WTC11 (cell line): Measurements from ENCODE around the gene NLRP5. TPM values are rescaled to one million over a fixed set of nuclear protein-coding genes. Genes with fewer than 3 reads are reported as not detected.

Experiments
- ATAC-seq: fragments of 200-7000 bp; cut with Tn5 transposase; 2 replicates; pipeline ENCODE4 v1.10.0; 2021; ENCODE audit warnings: mild to moderate bottlenecking, moderate library complexity
- CTCF ChIA-PET: fragments of 300-600 bp; sonication (Branson Sonifier 250); formaldehyde crosslinking; loops from one replicate; lab custom pipeline; 2021; ENCODE audit warnings: antibody characterized with exemption; lab: Charles Lee
- POLR2A ChIA-PET: fragments of 350-600 bp; sonication (Branson Sonifier 250); formaldehyde crosslinking; loops from one replicate; lab custom pipeline; 2021; ENCODE audit warnings: antibody characterized with exemption; lab: Charles Lee
- DNase-seq: peaks from one replicate; pipeline ENCODE4 v3.0.0; 2021; ENCODE audit warnings: low spot score
- H3K27ac Mint-ChIP-seq: 2 replicates; pipeline ENCODE4 v1.8.0; 2021; ENCODE audit warnings: mixed read lengths
- H3K27me3 Mint-ChIP-seq: 2 replicates; pipeline ENCODE4 v1.8.0; 2021; ENCODE audit warnings: low read depth, mild to moderate bottlenecking, moderate library complexity, mixed read lengths
- H3K36me3 Mint-ChIP-seq: 2 replicates; pipeline ENCODE4 v1.8.0; 2021; ENCODE audit warnings: mixed read lengths
- H3K4me1 Mint-ChIP-seq: 2 replicates; pipeline ENCODE4 v1.8.0; 2022; ENCODE audit warnings: mixed read lengths
- H3K4me3 Mint-ChIP-seq: 2 replicates; pipeline ENCODE4 v1.8.0; 2021; ENCODE audit warnings: mild to moderate bottlenecking, moderate library complexity, mixed read lengths
- H3K9me3 Mint-ChIP-seq: 2 replicates; pipeline ENCODE4 v1.8.0; 2021; ENCODE audit warnings: mixed read lengths
- ETV6 ChIP-seq: sonication (generic); formaldehyde crosslinking; IDR thresholded peaks from 2 replicates; pipeline ENCODE4 v1.8.1; 2022; ENCODE audit warnings: mild to moderate bottlenecking, missing genetic modification reagents
- MXD4 ChIP-seq: fragments of 250-450 bp; sonication (Bioruptor Pico); IDR thresholded peaks from 2 replicates; pipeline ENCODE4 v1.8.0; 2021; ENCODE audit warnings: mild to moderate bottlenecking, moderate library complexity, borderline replicate concordance
- MYBL2 ChIP-seq: sonication (generic); formaldehyde crosslinking; IDR thresholded peaks from 2 replicates; pipeline ENCODE4 v1.8.1; 2023; ENCODE audit warnings: mild to moderate bottlenecking, moderate library complexity, missing genetic modification reagents
- NFYB ChIP-seq: sonication (generic); formaldehyde crosslinking; conservative IDR thresholded peaks from 2 replicates; pipeline ENCODE4 v1.8.0; 2022; ENCODE audit warnings: low read depth, missing genetic modification reagents
- SMAD3 ChIP-seq: sonication (generic); formaldehyde crosslinking; IDR thresholded peaks from 2 replicates; pipeline ENCODE4 v1.8.0; 2022; ENCODE audit warnings: missing genetic modification reagents, mild to moderate bottlenecking, borderline replicate concordance
- SOX15 ChIP-seq: fragments of 250-450 bp; sonication (Bioruptor Pico); IDR thresholded peaks from 2 replicates; pipeline ENCODE4 v1.9.0; 2021; ENCODE audit warnings: mild to moderate bottlenecking
- SP1 ChIP-seq: sonication (generic); formaldehyde crosslinking; conservative IDR thresholded peaks from 2 replicates; pipeline ENCODE4 v1.8.1; 2022; ENCODE audit warnings: missing genetic modification reagents
- TCF7 ChIP-seq: sonication (generic); formaldehyde crosslinking; IDR thresholded peaks from 2 replicates; pipeline ENCODE4 v1.8.0; 2022; ENCODE audit warnings: mild to moderate bottlenecking, low read depth, missing genetic modification reagents, moderate library complexity
- TEAD1 ChIP-seq: sonication (generic); formaldehyde crosslinking; IDR thresholded peaks from 2 replicates; pipeline ENCODE4 v1.8.0; 2022; ENCODE audit warnings: mild to moderate bottlenecking, missing genetic modification reagents
- ZNF121 ChIP-seq: sonication (generic); formaldehyde crosslinking; IDR thresholded peaks from 2 replicates; pipeline ENCODE4 v1.8.0; 2023; ENCODE audit warnings: missing genetic modification reagents
- ZNF138 ChIP-seq: sonication (generic); formaldehyde crosslinking; conservative IDR thresholded peaks from 2 replicates; pipeline ENCODE4 v1.8.1; 2022; ENCODE audit warnings: mild to moderate bottlenecking, moderate library complexity, missing genetic modification reagents
- ZNF396 ChIP-seq: fragments of 250-450 bp; sonication (Bioruptor Pico); IDR thresholded peaks from 2 replicates; pipeline ENCODE4 v1.8.0; 2021; ENCODE audit warnings: mild to moderate bottlenecking, moderate library complexity, borderline replicate concordance
- total RNA-seq: library from RNA; stranded (reverse); gene quantifications from 3 replicates; pipeline ENCODE4 v1.2.3, GENCODE V29; 2021
- TF ChIP-seq, protein P1 (sequence below): sonication (generic); formaldehyde crosslinking; conservative IDR thresholded peaks from 2 replicates; pipeline ENCODE4 v1.8.1; 2023; ENCODE audit warnings: mild to moderate bottlenecking, low read depth, missing genetic modification reagents, moderate library complexity
- TF ChIP-seq, protein P2 (sequence below): sonication (generic); formaldehyde crosslinking; IDR thresholded peaks from 2 replicates; pipeline ENCODE4 v1.8.1; 2023; ENCODE audit warnings: mild to moderate bottlenecking, moderate library complexity, missing genetic modification reagents
- TF ChIP-seq, protein P3 (sequence below): sonication (generic); formaldehyde crosslinking; IDR thresholded peaks from 2 replicates; pipeline ENCODE4 v1.8.1; 2022; ENCODE audit warnings: mild to moderate bottlenecking, moderate library complexity, missing genetic modification reagents
- TF ChIP-seq, protein P4 (sequence below): sonication (generic); formaldehyde crosslinking; IDR thresholded peaks from 2 replicates; pipeline ENCODE4 v1.8.0; 2022; ENCODE audit warnings: mild to moderate bottlenecking, missing genetic modification reagents
- TF ChIP-seq, protein P5 (sequence below): sonication (generic); formaldehyde crosslinking; IDR thresholded peaks from 2 replicates; pipeline ENCODE4 v1.8.1; 2023; ENCODE audit warnings: mild to moderate bottlenecking, missing genetic modification reagents
- TF ChIP-seq, protein P6 (sequence below): sonication (generic); formaldehyde crosslinking; conservative IDR thresholded peaks from 2 replicates; pipeline ENCODE4 v1.8.1; 2022; ENCODE audit warnings: mild to moderate bottlenecking, missing genetic modification reagents
- TF ChIP-seq, protein P7 (sequence below): fragments of 250-450 bp; sonication (Bioruptor Pico); IDR thresholded peaks from 2 replicates; pipeline ENCODE4 v1.9.0; 2021; ENCODE audit warnings: mild to moderate bottlenecking, borderline replicate concordance

Gene NLRP5
- total RNA-seq, 1 experiment from 2014 or later = not detected

DNA sequence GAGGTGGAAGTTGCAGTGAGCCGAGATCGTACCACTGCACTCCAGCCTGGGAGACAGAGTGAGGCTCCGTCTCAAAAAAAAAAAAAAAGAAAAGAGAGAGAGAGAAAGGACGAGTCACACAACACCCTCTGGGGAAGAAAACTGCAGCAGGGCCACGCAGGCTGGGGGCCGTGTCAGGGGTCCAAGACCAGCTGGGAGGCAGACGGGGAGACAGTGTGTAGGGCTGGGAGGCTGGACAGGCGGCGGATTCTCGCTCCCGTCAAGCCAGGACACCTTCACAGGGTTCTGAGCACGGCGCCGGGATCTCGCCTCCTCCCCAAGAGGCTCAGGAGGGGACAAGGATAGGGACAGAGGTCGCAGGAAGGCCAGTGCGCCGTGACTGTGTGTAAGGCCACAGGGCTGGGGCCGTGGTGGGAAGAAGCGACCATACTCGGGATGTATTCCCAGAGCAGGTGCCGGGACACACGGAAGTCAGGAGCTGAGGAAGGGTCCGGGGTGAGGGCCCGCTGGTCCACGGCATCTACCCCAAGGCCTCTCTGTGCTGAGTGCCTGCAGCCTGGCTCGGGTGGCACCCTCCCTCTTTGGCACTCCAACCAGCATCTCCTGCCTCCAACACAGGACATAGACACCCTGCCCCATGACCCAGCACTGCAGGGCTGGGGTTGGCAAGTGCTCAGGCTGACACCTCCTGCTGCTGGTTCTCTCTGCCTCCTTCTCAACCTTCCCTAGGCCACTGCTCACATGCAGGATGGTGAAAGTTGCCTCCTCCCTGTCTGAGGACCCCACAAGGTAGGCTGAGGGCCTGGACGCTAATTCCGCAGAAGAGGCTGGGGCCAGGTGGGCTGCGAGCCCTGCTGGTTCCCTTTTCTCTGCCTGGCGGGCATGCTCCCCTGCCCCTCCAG lies 113.3 kb downstream of the NLRP5 start (continued):
- TF ChIP-seq, protein P1, sequence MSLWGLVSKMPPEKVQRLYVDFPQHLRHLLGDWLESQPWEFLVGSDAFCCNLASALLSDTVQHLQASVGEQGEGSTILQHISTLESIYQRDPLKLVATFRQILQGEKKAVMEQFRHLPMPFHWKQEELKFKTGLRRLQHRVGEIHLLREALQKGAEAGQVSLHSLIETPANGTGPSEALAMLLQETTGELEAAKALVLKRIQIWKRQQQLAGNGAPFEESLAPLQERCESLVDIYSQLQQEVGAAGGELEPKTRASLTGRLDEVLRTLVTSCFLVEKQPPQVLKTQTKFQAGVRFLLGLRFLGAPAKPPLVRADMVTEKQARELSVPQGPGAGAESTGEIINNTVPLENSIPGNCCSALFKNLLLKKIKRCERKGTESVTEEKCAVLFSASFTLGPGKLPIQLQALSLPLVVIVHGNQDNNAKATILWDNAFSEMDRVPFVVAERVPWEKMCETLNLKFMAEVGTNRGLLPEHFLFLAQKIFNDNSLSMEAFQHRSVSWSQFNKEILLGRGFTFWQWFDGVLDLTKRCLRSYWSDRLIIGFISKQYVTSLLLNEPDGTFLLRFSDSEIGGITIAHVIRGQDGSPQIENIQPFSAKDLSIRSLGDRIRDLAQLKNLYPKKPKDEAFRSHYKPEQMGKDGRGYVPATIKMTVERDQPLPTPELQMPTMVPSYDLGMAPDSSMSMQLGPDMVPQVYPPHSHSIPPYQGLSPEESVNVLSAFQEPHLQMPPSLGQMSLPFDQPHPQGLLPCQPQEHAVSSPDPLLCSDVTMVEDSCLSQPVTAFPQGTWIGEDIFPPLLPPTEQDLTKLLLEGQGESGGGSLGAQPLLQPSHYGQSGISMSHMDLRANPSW (CRISPR knock-in tag) = no peak
- no peak for TF ChIP-seq SMAD3
- TF ChIP-seq TCF7 (CRISPR knock-in tag) = no peak
- no peak for TF ChIP-seq SOX15 (CRISPR knock-in tag)
- no peak for TF ChIP-seq MYBL2

DNA sequence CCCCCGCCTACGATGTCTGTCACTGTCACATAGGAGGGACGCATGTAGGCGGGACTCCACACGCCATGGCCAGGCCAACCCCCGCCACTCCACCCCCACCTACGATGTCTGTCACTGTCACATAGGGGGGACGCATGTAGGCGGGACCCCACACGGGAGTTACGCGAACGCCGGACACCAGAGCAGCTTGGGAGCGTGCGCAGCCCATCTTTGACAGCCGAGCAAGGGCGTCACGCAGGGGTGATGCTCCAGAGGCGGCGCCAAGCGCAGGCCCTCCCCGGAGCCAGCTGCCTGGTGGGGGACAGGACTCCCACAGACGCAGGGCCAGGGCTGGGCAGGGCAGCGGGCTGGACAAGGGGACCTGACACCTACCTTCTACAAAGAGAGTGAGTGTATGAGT lies 114.5 kb downstream of the NLRP5 start:
- Mint-ChIP-seq H3K4me1 (peaks cover 12% of the 10 kb centered on the region), H3K4me3 (no peak overlapping the region), H3K9me3 (no peaks in the 10 kb centered on the region), H3K27me3 (no peaks in the 10 kb centered on the region), H3K27ac (no peak overlapping the region), H3K36me3 (peaks cover 19% of the 10 kb centered on the region)
- POLR2A ChIA-PET = no interaction called here
- ATAC-seq (no peak), DNase-seq (no peak)
- CTCF ChIA-PET = no interaction called here
- TF ChIP-seq, protein P2, sequence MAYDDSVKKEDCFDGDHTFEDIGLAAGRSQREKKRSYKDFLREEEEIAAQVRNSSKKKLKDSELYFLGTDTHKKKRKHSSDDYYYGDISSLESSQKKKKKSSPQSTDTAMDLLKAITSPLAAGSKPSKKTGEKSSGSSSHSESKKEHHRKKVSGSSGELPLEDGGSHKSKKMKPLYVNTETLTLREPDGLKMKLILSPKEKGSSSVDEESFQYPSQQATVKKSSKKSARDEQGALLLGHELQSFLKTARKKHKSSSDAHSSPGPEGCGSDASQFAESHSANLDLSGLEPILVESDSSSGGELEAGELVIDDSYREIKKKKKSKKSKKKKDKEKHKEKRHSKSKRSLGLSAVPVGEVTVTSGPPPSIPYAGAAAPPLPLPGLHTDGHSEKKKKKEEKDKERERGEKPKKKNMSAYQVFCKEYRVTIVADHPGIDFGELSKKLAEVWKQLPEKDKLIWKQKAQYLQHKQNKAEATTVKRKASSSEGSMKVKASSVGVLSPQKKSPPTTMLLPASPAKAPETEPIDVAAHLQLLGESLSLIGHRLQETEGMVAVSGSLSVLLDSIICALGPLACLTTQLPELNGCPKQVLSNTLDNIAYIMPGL = no peak
- TF ChIP-seq SOX15 (CRISPR knock-in tag) (no peak), ETV6 (CRISPR knock-in tag) (no peak), NFYB (CRISPR knock-in tag) (no peak), MXD4 (CRISPR knock-in tag) (no peak), ZNF396 (CRISPR knock-in tag) (no peak)
- TF ChIP-seq, protein P3, sequence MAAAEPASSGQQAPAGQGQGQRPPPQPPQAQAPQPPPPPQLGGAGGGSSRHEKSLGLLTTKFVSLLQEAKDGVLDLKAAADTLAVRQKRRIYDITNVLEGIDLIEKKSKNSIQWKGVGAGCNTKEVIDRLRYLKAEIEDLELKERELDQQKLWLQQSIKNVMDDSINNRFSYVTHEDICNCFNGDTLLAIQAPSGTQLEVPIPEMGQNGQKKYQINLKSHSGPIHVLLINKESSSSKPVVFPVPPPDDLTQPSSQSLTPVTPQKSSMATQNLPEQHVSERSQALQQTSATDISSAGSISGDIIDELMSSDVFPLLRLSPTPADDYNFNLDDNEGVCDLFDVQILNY (CRISPR knock-in tag) = no peak

DNA sequence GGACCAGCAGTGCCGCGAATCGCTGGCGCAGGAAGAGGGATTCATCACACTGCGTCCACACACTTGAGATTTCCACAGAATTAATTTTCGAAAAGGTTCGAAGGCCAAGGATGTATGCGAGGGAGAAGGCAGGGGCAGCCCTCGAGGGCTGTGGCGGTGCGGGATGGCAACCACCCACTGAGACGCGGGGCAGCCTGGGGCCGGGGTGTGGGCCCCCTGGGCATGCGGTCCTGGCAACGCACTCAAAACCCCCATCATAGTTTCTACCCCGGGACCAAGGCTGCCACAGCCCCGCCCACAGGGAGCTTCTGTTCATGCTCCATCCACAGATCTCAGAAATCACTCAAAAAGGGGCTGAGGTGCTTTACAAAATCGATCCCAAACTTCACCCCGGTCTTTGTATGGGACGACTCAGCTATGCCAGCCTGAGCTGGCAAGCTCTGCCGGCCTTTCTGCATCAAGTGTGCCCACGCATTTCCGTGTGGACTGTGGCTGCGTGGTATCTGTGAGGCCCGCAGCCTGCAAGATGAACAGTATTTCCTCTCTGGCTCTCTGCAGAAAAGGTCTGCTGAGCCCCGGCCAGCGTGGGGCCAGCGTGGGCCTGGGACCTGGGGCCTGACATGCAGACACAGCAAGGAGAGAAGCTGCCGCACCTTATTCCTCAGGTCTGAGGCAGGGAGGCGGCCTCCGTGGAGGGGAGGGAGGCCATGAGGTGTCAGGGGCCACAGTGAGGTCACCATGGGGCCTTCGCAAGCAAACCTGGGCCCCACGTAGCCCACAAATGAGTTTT lies 115.4 kb downstream of the NLRP5 start:
- DNase-seq (no peak), ATAC-seq (no peak)
- Mint-ChIP-seq H3K9me3 (no peaks in the 10 kb centered on the region), H3K36me3 (peaks cover 19% of the 10 kb centered on the region), H3K4me1 (peaks cover 20% of the 10 kb centered on the region), H3K27me3 (no peaks in the 10 kb centered on the region), H3K27ac (no peak overlapping the region), H3K4me3 (no peak overlapping the region)
- ChIA-PET CTCF (interaction anchor here (1.7 kb wide), 1 partner anchor 53 kb away, joined by 4 read pairs; no protein-coding TSS in a partner anchor), POLR2A (no interaction called here)
- no peak for TF ChIP-seq ZNF121
- no peak for TF ChIP-seq SP1 (CRISPR knock-in tag)
- no peak for TF ChIP-seq TEAD1 (CRISPR knock-in tag)
- TF ChIP-seq, protein P4, sequence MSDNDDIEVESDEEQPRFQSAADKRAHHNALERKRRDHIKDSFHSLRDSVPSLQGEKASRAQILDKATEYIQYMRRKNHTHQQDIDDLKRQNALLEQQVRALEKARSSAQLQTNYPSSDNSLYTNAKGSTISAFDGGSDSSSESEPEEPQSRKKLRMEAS = no peak
- TF ChIP-seq, protein P5, sequence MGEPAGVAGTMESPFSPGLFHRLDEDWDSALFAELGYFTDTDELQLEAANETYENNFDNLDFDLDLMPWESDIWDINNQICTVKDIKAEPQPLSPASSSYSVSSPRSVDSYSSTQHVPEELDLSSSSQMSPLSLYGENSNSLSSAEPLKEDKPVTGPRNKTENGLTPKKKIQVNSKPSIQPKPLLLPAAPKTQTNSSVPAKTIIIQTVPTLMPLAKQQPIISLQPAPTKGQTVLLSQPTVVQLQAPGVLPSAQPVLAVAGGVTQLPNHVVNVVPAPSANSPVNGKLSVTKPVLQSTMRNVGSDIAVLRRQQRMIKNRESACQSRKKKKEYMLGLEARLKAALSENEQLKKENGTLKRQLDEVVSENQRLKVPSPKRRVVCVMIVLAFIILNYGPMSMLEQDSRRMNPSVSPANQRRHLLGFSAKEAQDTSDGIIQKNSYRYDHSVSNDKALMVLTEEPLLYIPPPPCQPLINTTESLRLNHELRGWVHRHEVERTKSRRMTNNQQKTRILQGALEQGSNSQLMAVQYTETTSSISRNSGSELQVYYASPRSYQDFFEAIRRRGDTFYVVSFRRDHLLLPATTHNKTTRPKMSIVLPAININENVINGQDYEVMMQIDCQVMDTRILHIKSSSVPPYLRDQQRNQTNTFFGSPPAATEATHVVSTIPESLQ = no peak
- TF ChIP-seq TCF7 (CRISPR knock-in tag) = no peak
- TF ChIP-seq, protein P6, sequence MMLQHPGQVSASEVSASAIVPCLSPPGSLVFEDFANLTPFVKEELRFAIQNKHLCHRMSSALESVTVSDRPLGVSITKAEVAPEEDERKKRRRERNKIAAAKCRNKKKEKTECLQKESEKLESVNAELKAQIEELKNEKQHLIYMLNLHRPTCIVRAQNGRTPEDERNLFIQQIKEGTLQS (CRISPR knock-in tag) = no peak
- TF ChIP-seq ZNF138 (CRISPR knock-in tag) = no peak
- TF ChIP-seq, protein P7, sequence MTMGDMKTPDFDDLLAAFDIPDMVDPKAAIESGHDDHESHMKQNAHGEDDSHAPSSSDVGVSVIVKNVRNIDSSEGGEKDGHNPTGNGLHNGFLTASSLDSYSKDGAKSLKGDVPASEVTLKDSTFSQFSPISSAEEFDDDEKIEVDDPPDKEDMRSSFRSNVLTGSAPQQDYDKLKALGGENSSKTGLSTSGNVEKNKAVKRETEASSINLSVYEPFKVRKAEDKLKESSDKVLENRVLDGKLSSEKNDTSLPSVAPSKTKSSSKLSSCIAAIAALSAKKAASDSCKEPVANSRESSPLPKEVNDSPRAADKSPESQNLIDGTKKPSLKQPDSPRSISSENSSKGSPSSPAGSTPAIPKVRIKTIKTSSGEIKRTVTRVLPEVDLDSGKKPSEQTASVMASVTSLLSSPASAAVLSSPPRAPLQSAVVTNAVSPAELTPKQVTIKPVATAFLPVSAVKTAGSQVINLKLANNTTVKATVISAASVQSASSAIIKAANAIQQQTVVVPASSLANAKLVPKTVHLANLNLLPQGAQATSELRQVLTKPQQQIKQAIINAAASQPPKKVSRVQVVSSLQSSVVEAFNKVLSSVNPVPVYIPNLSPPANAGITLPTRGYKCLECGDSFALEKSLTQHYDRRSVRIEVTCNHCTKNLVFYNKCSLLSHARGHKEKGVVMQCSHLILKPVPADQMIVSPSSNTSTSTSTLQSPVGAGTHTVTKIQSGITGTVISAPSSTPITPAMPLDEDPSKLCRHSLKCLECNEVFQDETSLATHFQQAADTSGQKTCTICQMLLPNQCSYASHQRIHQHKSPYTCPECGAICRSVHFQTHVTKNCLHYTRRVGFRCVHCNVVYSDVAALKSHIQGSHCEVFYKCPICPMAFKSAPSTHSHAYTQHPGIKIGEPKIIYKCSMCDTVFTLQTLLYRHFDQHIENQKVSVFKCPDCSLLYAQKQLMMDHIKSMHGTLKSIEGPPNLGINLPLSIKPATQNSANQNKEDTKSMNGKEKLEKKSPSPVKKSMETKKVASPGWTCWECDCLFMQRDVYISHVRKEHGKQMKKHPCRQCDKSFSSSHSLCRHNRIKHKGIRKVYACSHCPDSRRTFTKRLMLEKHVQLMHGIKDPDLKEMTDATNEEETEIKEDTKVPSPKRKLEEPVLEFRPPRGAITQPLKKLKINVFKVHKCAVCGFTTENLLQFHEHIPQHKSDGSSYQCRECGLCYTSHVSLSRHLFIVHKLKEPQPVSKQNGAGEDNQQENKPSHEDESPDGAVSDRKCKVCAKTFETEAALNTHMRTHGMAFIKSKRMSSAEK = no peak
